IMR-90 (cell line): ENCODE data around the gene SLC29A2.

Experiments
- POLR2A ChIP-seq: IDR thresholded peaks from 2 replicates; pipeline ENCODE4 v1.6.1; 2012; ENCODE audit warnings: mild to moderate bottlenecking, low read depth, low read length
- RAD21 ChIP-seq: IDR thresholded peaks from 2 replicates; pipeline ENCODE4 v1.6.1; 2012; ENCODE audit warnings: low read length, improper control_type of control experiment
- RCOR1 ChIP-seq: IDR thresholded peaks from 2 replicates; pipeline ENCODE4 v1.6.1; 2012; ENCODE audit warnings: mild to moderate bottlenecking, low read length, improper control_type of control experiment; ENCODE audit not compliant: insufficient replicate concordance
- TF ChIP-seq, protein P1 (sequence below): conservative IDR thresholded peaks from 2 replicates; pipeline ENCODE4 v1.5.1; 2012; ENCODE audit warnings: mild to moderate bottlenecking, low read depth, low read length, improper control_type of control experiment
- TF ChIP-seq, protein P2 (sequence below): fragments of 150-350 bp; IDR thresholded peaks from 2 replicates; pipeline ENCODE4 v1.6.1; 2017; ENCODE audit warnings: mild to moderate bottlenecking, antibody characterized with exemption, low read length, low read depth

DNA sequence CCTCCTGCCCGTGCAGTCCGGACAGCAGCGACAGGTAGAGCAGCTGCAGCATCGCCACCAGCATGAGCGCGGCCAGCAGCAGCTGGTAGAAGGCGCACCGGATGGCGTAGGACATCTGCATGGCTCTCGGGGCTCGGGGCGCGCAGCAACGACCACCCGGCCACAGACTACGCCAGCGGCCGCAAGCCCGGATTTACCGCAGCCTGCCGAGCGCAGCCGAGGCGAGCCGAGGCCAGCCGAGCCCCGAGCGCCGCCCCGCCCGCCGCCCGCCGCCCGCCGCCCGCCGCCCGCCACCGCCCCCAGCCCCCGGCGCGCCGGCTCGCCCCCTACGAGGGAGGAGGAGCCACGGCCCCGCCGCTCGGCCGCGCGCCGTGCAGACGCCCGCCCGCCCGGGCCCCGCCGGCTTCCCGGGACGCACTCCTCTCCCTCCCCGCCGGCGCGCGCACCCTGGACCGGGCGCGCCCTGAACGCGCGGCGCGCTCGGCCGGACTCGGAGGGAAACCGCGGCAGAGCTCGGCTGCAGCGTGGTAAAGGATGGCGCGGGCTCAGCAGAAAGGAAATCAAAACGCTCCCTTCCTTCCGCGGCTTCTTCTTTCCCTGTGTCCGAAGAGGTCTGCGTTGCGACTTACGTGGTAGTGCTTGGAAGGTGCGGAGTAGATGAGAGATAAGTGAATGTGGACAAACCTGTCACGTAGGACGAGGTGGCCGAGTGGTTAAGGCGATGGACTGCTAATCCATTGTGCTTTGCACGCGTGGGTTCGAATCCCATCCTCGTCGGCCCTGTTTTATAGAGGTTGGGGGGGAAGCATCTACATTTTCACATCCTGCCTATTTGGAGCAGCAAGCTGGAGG, 23.9 kb downstream of the SLC29A2 start, which contains the start of gene B4GAT1:
- TF ChIP-seq RAD21 (no peak), POLR2A (peak; percentile 52; the same call in 1 of the 2 replicates), RCOR1 (no peak)
- TF ChIP-seq, protein P1, sequence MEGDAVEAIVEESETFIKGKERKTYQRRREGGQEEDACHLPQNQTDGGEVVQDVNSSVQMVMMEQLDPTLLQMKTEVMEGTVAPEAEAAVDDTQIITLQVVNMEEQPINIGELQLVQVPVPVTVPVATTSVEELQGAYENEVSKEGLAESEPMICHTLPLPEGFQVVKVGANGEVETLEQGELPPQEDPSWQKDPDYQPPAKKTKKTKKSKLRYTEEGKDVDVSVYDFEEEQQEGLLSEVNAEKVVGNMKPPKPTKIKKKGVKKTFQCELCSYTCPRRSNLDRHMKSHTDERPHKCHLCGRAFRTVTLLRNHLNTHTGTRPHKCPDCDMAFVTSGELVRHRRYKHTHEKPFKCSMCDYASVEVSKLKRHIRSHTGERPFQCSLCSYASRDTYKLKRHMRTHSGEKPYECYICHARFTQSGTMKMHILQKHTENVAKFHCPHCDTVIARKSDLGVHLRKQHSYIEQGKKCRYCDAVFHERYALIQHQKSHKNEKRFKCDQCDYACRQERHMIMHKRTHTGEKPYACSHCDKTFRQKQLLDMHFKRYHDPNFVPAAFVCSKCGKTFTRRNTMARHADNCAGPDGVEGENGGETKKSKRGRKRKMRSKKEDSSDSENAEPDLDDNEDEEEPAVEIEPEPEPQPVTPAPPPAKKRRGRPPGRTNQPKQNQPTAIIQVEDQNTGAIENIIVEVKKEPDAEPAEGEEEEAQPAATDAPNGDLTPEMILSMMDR, result no peak
- TF ChIP-seq, protein P2, sequence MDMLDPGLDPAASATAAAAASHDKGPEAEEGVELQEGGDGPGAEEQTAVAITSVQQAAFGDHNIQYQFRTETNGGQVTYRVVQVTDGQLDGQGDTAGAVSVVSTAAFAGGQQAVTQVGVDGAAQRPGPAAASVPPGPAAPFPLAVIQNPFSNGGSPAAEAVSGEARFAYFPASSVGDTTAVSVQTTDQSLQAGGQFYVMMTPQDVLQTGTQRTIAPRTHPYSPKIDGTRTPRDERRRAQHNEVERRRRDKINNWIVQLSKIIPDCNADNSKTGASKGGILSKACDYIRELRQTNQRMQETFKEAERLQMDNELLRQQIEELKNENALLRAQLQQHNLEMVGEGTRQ, result no peak
